Peyer's patch (tissue), 4 donors: ENCODE results near the gene SMTNL2. TPM values are rescaled to one million over a fixed set of nuclear protein-coding genes. Genes with fewer than 3 reads are reported as not detected.
A peak's percentile ranks its signal among the peaks of the same experiment; 100 is the strongest.

Experiments
- DNase-seq, 3 donors: peaks; one replicate each; pipeline ENCODE4 v3.0.0-alpha.2; 2017 to 2019
- H3K27ac ChIP-seq, 4 donors: fragments of 200-600 bp; sonication (generic); one replicate each; pipeline ENCODE4 v1.5.1; 2016 to 2019
- H3K27me3 ChIP-seq, 2 donors: fragments of 200-600 bp; sonication (generic); one replicate each; pipeline ENCODE4 v1.5.1; 2019
- H3K36me3 ChIP-seq, 3 donors: fragments of 200-600 bp; sonication (generic); one replicate each; pipeline ENCODE4 v1.5.1; 2016 to 2019
- H3K4me1 ChIP-seq, 4 donors: fragments of 200-600 bp; sonication (generic); one replicate each; pipeline ENCODE4 v1.5.1; 2016 to 2019
- H3K4me3 ChIP-seq, 4 donors: fragments of 200-600 bp; sonication (generic); 1 replicate in 3 of 4; 2 replicates in 1 of 4; pipeline ENCODE4 v1.5.1; 2016 to 2019; ENCODE audit warnings: mild to moderate bottlenecking in 1 of 4
- H3K9me3 ChIP-seq, 4 donors: fragments of 200-600 bp; sonication (generic); one replicate each; pipeline ENCODE4 v1.5.1; 2016 to 2019; ENCODE audit warnings: mild to moderate bottlenecking in 1 of 4
- POLR2A ChIP-seq, 2 donors: fragments of 450-650 bp; IDR thresholded peaks; one replicate each; pipeline ENCODE4 v1.5.1; 2017; ENCODE audit warnings: antibody characterized with exemption in 2 of 2, mild to moderate bottlenecking in 2 of 2, moderate library complexity in 2 of 2
- total RNA-seq, 4 donors: library from RNA; depleted of rRNA; stranded (reverse); fragments of >200 nt; gene quantifications; one replicate each; pipeline ENCODE4 v1.1.0, GENCODE V29; 2016
- TF ChIP-seq, protein P1 (sequence below), 6 experiments: fragments of 450-650 bp in 4 of 6; fragments of 200-600 bp in 2 of 6; sonication (generic) in 1 of 6; IDR thresholded peaks; one replicate each; pipeline ENCODE4 v1.5.1; 2017 to 2019; ENCODE audit warnings: antibody characterized with exemption in 6 of 6, mild to moderate bottlenecking in 3 of 6, moderate library complexity in 1 of 6

SMTNL2 gene
- total RNA-seq, 4 donors from 2014 or later: 1.2 TPM; not detected in 3

DNA sequence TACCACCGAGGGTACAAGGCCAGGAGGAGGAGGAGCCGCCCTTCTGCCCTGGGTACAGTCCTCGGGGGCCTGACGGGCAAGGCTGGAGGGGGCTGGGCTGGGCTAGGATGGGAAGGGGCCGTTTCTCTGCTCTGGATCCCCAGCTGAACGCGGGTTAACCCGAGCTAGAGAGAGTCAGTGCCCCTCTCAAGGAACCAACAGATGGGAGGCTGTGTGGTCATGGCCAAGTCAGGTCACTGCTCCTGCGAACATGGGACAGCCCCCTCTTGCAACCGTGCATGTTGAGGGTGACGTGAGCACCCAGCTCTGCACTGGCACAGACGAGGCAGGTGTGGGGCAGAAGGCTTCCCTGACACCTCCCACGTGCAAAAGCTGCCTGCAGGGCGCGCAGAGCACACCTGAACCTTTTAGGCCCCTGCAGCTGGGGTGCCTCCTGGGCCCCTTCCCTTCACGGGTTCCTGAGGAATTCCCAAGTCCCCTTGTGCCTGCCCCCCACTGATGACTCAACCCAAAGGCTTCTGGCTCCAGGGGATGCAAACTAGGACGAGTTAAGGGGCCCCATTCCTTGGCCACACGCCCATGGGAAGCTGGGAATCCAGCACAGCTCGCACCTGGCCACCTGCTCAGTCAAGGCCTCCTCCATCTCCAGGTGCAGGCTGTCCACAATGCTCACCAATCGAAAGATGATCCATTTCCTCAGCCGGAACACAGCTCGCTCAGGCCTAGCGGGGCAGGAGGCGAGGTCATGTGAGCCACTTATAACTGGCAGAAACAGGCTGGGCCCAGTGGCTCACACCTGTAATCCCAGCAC lies 35.4 kb upstream of the SMTNL2 start:
- peaks cover 0 to 95% (median 0%) of the 10 kb centered on the region in 3 donors for H3K36me3 ChIP-seq

DNA sequence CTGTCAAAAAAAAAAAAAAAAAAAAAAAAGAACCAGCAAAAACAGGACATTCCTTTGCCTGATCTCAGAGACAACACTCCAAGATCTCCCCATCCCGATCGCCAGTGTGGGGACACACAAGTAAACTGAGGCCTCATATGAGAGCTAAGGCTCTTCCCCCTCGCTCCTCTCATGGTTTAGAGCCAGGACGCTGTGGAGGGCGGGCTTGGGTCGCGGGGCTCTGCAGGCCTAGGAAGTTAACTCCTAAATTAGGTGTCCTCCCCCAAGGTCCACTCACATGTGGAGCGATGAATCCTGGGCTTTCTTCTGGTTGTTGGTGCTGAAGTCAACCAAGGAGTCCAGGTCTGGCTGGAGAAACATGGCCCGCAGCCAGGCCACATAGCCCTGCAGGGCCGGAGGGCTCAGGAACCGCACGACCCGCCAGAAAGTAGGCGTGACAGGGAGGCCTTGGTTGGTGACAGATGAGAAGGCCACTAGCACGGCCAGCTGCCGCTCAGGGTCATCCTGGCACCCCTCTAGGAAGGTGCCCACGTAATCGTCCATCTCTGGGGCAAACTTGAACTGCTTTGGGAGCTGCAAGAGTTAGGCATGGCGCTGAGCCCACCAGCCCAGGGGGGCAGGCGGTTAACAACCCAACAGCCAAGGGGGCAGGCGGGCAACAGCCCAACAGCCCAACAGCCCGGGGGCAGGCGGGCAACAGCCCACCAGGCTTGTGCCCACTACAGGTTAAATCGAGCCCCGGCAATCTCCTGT lies 34.4 kb upstream of the SMTNL2 start:
- TF ChIP-seq POLR2A (IDR thresholded peaks at IDR 0.05): no peak
- TF ChIP-seq, protein P1, sequence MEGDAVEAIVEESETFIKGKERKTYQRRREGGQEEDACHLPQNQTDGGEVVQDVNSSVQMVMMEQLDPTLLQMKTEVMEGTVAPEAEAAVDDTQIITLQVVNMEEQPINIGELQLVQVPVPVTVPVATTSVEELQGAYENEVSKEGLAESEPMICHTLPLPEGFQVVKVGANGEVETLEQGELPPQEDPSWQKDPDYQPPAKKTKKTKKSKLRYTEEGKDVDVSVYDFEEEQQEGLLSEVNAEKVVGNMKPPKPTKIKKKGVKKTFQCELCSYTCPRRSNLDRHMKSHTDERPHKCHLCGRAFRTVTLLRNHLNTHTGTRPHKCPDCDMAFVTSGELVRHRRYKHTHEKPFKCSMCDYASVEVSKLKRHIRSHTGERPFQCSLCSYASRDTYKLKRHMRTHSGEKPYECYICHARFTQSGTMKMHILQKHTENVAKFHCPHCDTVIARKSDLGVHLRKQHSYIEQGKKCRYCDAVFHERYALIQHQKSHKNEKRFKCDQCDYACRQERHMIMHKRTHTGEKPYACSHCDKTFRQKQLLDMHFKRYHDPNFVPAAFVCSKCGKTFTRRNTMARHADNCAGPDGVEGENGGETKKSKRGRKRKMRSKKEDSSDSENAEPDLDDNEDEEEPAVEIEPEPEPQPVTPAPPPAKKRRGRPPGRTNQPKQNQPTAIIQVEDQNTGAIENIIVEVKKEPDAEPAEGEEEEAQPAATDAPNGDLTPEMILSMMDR (IDR thresholded peaks at IDR 0.05): no peak
- Histone ChIP-seq H3K36me3 (peaks cover 0 to 85% (median 0%) of the 10 kb centered on the region in 3 donors), H3K4me1 (peaks cover 0 to 12% (median 6%) of the 10 kb centered on the region in 4 donors), H3K9me3 (no peaks in the 10 kb centered on the region), H3K27ac (no peak overlapping the region), H3K27me3 (no peaks in the 10 kb centered on the region), H3K4me3 (no peak overlapping the region)
- DNase-seq: no peak

More for the DNA sequence above, 35.4 kb upstream of the SMTNL2 start:
- Histone ChIP-seq H3K27ac (no peak overlapping the region), H3K4me3 (no peak overlapping the region), H3K27me3 (no peaks in the 10 kb centered on the region), H3K9me3 (no peaks in the 10 kb centered on the region), H3K4me1 (peaks cover 0 to 4% (median 1%) of the 10 kb centered on the region in 4 donors)
- TF ChIP-seq, protein P1 (IDR thresholded peaks at IDR 0.05): no peak
- TF ChIP-seq POLR2A (IDR thresholded peaks at IDR 0.05): no peak
- DNase-seq: peak in 1 of 3 donors; percentile 40

DNA sequence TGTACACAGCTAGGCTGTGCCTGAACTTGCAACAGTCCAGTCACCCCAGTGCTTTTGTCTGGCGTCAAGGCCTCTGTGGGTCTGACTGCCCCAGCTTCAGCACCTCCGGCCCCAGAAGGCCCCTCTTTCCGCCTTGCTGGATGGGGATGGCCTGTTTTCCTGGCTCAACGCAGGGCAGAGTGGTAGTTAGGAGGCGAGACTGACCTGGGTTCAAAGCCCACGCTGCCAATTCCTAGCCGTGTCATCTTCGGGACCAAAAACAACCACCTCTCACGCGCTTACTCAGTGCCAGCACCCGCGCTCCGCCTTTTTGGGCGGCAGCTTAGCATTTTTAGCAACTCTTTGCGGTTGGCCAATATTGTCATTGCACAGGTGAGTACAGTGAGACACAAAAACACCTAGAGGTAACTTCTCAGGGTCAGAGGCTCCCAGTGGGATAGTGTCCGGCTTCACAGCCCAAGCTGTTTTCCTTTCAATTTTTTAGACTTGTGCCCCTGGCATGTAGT lies 33.7 kb upstream of the SMTNL2 start:
- no peaks in the 10 kb centered on the region for H3K9me3 ChIP-seq
- H3K36me3 ChIP-seq: peaks cover 0 to 79% (median 0%) of the 10 kb centered on the region in 3 donors
- peaks cover 0 to 14% (median 6%) of the 10 kb centered on the region in 4 donors for H3K4me1 ChIP-seq
- H3K4me3 ChIP-seq: no peak overlapping the region
- H3K27me3 ChIP-seq: no peaks in the 10 kb centered on the region
- TF ChIP-seq, protein P1 (IDR thresholded peaks at IDR 0.05): no peak
- TF ChIP-seq POLR2A (IDR thresholded peaks at IDR 0.05): no peak
- H3K27ac ChIP-seq: no peak overlapping the region
- DNase-seq: no peak

DNA sequence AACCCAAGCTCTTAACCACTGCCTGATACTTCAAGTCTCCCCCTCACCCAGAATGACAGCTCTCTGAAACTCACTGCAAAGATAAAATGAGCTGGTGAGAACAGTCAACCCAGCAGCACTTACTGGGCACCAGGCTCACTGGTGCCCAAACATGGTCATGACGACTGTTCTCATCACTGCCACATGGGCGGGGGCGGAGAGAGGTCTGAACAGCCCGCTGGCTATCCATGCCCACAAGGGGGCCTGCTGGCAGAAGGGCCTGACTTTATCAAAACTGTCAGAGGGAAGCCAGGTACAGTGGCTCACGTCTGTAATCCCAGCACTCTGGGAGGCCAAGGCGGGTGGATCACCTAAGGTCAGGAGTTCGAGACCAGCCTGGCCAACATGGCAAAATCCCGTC lies 33.2 kb upstream of the SMTNL2 start:
- DNase-seq: peak in 1 of 3 donors; percentile 43
- H3K36me3 ChIP-seq: peaks cover 0 to 73% (median 0%) of the 10 kb centered on the region in 3 donors
- H3K27ac ChIP-seq: no peak overlapping the region
- H3K4me1 ChIP-seq: peaks cover 0 to 16% (median 8%) of the 10 kb centered on the region in 4 donors
- no peaks in the 10 kb centered on the region for H3K27me3 ChIP-seq
- no peak overlapping the region for H3K4me3 ChIP-seq
- no peak for TF ChIP-seq POLR2A (IDR thresholded peaks at IDR 0.05)
- TF ChIP-seq, protein P1 (IDR thresholded peaks at IDR 0.05): no peak
- H3K9me3 ChIP-seq: no peaks in the 10 kb centered on the region

DNA sequence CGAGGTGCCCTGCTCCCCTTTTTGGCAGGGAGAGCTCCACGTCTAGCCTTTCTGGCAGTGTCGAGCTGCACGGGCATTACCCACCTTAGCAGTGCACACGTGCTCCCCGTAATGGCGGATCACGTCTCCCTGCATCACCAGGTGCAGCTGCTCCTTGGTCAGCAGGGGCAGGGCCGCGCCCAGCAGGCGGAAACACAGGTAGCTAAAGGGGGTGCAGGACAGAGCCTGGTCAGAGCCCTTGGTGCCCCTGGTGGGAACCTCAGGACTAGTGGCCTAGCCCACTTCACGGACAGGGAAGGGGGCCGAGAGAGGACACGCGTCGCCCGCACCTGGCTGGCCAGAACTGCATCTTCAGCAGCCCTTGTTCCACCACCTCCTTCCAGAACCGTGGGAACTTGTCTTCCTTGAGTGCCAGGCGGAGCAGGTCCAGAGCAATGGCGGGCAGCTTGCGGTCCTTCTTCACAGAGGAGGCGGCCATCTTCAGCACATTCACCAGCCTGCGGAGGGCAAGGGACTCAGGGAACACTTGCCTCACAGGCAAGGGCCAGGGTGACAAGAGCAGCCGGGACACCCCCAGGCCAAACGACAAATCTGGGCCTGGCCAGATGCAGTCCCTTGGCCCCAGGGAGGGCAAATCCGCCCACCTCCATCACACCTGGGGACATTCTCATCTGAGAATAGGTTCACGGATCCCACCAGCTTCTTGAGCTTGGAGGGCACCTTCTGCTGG lies 32.4 kb upstream of the SMTNL2 start:
- TF ChIP-seq POLR2A (IDR thresholded peaks at IDR 0.05): no peak
- TF ChIP-seq, protein P1 (IDR thresholded peaks at IDR 0.05): no peak
- H3K9me3 ChIP-seq: no peaks in the 10 kb centered on the region
- no peak overlapping the region for H3K4me3 ChIP-seq
- H3K27ac ChIP-seq: no peak overlapping the region
- peak in 1 of 3 donors; percentile 44 for DNase-seq
- peaks cover 0 to 18% (median 8%) of the 10 kb centered on the region in 4 donors for H3K4me1 ChIP-seq
- peaks cover 0 to 65% (median 0%) of the 10 kb centered on the region in 3 donors for H3K36me3 ChIP-seq
- no peaks in the 10 kb centered on the region for H3K27me3 ChIP-seq
